Raji (cell line): ENCODE measurements around the gene SYTL3.

ENCODE experiments used
- POLR2A ChIP-seq: IDR thresholded peaks from 2 replicates; pipeline ENCODE4 v1.6.1; 2011; ENCODE audit warnings: low read depth, low read length, control low read depth; ENCODE audit not compliant: insufficient read depth

The SYTL3 gene

DNA sequence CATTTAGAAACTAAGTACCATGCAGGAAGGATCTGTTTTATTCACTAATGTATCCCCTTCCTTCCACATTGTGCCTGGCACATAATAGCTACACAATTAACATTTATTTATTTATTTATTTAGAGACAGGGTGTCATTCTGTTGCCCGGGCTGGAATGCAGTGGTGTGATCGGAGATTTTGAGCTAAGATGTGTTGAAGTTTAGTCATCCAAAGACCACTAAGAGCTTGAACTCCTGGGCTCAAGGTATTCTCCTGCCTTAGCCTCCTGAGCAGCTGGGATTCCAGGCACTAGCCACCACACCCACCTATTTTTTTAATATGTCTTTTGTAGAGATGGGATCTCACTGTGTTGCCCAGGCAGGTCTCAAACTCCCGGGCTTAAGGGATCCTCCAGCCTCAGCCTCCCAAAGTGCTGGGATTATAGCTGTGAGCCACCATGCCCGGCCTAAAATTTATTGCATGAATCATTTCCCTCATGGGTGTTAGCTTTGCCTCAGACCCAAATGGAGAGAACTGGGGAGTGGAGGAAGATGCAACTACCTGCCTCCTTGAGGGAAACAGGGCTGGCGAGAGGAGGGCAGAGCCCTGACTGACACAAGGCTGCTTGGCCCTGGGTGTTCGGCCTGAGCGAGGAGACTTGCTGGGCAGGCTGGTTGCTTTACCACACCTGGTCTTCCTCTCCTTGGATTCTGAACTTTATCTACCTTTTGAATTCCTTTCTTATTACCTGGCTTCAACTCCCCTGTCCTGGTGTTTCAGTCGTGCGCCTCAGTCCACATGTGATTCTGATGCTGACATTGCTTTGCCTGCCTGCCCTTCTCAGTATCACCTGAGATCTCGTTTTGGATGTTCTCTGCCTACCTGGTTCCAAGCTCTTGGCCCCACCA lies 3.6 kb upstream of the SYTL3 start:
- no peak for TF ChIP-seq POLR2A

DNA sequence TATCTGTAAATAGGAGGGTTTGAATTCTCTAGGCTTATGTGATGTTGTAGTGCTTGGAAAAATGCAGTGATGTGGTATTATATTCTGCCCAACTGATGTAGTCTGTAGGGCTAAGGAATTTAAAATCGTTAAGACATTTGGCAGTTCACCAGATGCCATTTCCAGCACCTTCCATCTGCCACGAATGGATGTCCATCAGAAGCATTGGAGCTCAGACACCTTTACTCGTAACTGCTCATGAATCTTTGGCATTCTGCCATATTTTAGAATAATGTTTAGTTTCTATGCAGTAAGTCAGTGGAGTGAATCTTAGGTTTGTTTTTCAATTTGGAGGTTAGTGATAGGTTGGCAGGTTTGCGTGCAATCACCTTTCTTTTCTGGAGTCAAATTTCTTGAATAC lies 2.4 kb upstream of the SYTL3 start:
- TF ChIP-seq POLR2A = no peak

DNA sequence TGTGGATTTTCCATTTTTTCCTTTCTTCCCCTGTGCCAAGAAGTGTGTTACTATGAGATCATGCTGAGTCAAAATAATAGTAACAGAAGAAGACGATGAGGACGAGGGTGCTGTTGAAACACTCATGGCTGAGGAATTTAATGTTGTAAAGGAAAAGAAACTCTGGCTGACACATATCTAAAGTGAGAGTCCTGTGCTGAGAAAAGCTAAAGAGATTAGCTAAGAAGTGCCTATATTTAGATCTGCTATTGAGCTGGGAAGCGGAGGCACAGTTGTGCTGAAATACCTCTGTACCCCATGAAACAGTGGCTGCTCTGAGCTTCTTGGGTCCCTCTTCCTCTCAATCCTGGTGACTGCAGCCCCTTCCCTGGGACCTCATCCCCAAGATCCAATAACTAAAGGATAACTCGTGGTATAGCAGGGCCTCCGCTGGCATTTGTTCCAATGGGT lies 1.1 kb upstream of the SYTL3 start:
- TF ChIP-seq POLR2A = no peak

DNA sequence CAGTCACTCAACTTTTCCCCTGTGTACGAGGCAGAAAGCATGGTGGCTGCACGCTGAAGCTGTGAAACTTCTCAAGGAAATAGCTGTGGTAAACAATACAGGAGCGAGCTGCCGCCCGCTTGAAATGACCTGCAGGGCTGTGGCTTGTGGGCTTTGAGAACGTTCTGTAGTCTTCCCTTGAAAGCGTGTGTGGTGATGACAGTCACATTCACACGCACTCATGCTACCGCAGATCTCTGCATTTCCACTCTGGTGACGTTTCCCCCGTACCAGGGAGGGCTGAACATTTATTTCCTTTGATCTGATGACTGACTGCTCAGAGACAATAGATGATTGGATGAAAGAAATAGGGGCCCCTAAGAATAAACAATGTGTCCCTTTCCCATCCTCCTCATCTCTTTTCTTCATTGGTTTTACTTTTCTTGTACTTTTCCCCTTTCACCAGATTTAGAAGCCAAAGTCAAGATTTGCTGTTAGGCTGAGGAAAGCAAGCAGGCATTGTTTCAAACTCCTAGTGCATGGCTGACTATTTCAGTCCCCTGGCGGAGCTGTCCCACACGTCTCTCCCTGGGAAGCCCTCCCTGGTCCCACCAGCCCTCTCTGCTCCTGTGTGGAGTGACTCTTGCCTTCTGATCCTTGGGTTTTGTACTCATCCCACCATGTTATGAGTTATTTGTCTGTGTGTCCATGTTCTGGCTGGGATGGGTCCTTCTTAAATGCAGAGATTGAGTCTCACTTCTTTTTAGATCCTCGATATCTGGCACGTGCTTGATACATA lies 3.9 kb downstream of the SYTL3 start:
- no peak for TF ChIP-seq POLR2A

DNA sequence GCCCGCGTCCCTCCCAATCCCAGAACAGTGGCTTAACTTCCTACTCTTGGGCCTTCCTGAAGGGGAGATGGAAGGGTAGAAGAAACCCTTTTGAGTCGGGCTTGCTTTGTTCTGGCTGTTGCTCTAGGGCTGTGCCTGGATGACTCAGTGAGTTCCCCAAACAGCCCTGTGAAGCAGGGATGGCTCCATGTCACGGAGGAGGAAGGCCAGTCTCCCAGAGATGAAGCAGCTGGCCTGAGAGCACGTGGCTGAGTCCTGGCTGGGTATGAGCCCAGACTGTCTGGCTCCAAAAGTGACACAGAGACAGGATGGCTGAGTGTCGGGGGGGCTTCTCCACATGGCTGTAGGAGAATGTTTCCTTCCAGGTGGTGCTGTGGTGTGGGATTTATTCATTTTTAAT lies 4.6 kb downstream of the SYTL3 start:
- TF ChIP-seq POLR2A = no peak

DNA sequence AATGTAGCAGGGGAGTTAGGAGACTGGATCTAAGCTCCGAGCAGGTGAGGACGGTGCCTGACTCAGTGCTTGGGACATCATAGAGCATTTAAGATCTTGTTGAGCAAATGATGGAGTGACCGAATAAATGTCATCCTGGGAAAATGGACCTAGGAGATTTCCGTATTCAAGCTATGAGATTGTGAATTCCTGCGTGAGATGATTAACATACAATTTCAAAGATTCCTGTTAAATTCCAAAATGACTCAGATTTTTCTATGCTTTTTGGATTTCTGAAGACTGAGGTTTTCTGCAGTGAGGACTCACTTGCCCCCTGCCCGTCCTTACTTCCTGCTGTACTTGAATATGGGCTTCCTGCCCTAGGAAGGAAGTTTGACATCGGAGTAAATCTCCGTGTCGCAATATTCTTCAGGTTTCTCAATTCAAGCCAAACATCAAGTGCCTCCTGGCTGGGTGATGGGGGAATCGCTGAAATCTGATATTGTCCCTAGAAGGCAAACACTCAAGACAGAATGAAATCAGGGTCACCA lies 5.2 kb downstream of the SYTL3 start:
- no peak for TF ChIP-seq POLR2A

DNA sequence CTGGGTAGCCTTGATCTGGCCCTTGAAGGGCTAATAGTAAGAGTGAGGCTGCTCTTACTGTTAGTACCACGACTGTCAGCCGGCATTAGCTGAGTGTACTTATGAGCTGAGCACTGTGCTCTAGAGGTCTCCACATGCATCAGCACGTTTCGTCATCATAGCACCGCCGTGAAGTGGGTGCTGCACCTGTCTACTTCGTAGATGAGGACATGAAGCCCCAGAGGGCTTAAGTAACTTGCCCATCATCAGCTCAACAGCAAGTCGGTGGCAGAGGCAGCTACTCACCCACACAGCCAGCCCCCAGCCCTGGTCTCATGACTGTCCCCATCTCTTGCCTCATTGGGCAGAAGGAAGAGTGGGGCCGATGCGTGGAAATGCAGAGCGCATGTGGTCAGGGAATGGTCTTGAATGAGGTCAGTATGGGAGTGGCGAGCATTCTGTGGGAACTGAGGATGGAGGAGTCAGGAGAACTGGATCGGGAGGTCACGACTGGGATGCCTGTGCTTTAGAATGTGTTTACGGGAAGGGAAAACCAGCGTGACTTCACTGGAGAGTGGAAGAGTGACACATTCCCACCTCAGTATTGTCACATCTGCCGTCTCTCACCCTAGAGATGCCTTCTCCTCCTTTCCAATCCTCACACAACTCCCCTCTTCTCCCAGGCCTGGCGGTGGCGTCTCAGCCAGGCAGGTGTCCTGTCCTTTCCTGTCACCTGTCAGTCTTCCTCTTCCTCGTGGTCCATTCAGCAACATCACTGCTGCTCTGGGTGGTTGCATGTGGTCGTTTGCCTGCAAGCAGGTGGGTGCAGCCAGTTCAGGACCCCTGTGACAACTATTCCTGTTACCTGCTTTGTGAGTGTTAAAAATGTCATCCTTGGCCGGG lies 6.0 kb downstream of the SYTL3 start:
- TF ChIP-seq POLR2A = no peak

DNA sequence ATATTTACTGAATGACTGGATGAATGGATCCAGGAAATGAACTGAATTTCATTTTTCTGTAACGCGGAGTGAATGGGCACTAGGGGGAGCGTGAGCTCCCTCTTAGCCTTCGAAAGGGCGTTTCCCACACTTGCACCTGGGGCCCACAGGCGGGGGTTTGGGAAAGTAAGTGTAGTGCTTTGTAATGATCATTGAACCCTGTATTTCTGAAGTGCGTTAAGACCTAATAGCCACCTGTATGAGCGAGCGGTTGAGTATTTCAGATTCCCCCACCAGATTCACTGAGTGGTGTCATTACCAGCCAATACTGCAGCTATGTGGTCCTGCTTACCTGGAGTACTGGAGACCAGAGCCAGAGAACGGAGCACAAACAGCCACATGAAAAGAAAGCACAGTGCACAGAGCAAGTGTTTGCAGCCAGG lies 10.5 kb downstream of the SYTL3 start:
- TF ChIP-seq POLR2A = no peak

DNA sequence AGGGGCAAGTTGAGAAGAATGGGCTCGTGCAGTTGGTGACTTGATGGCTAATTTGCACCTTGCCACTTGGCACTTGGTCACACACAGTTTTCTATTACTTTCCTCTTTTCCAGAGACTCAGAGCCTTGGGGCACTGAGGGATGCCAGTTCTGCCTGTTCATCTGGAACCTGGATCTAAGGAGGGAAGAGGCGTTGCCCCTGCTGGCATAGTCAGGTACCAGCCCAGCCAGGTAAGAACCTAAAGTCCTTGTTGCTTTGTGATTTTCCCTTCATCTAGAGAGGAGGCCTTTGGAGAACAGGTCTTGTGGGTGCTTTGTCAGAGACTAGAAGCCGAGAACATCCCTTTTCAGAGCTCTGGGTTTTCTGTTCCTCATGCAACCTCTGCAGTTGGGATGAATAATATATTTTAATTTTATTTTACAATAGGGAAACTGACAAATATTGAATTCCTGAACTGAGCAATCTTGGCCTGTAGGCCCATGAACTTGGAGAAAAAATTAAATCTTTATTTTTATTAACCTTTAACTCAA lies 11.4 kb downstream of the SYTL3 start:
- TF ChIP-seq POLR2A = no peak

DNA sequence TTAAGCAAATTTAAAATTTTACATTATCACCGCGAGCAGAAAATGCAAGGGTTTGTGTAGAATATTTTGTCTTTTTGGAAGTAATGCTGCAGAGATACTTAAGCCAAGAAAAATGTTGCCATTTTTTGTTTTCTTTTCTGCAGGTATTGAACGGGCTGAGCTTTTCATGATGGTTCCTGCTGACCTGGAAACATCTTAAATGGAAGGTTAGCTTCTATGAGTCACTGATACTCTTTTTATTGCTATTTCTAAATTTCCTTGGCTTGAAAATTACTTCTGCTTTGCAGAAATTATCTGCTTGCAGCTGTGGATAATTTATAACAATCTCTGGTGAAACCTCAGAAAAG lies 12.7 kb downstream of the SYTL3 start:
- TF ChIP-seq POLR2A = no peak

DNA sequence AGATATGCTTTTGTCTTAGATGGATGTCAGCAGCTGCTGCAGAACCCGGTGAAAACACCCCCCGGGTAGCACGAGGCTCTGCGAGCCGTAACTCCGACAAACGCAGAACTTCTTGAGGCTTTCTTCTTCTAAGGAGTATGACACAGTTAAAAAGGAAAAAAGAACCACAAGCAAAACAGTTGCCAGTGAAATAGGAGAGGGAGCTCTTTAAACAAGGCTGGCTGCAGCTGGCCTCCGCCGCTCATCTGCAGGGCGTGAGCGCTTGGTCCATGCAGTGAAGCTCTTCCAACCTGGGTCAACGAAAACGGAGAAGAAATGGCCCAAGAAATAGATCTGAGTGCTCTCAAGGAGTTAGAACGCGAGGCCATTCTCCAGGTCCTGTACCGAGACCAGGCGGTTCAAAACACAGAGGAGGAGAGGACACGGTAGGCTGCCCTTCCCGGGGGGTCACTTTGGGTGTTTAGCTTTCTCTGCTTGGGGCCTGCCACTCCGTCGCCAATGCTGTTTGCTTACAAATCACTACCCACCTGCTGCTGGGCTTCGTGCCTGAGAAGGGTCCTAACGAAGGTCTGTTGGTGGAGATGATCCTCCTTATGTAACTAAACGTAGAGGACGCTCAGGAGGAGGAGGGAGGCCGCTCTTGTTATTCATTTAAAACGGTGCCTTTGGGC lies 13.2 kb downstream of the SYTL3 start:
- TF ChIP-seq POLR2A = no peak

DNA sequence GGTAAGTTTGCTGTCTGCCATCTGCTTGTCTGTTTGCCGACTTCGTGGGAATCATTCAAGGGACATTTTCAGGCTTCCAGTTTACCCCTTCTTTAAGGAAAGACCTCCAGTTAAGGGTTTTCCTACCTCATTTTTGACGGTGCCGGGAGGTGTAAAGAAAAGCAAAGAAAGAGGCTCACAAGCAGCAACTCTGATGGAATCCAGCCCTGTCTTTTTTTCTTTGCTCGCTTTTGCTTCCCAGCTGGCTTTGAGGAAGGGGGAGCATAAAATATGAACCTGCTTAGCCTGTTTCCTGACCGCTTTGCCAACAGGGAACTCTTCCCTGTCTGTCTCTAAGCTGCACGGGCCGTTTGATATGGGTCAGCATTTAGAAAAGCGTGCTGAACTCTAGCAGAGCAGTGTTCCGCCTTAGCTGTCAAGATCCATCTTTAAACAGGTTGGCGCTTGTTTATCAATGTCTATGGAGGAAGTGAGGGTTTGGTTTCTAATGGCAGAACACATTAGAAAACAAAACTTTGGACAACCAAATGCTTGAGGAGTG lies 13.8 kb downstream of the SYTL3 start:
- no peak for TF ChIP-seq POLR2A

DNA sequence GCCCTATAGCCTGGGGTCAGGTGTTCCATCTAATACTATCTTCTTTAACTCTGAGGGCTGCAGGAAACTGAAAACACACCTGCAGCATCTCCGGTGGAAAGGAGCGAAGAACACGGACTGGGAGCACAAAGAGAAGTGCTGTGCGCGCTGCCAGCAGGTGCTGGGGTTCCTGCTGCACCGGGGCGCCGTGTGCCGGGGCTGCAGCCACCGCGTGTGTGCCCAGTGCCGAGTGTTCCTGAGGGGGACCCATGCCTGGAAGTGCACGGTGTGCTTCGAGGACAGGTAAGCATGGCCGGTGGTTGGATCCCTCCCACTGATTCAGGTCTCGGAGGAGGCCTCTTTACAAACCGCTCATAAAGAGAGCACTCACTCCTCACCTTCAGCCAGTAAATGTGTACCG lies 15.5 kb downstream of the SYTL3 start:
- TF ChIP-seq POLR2A = no peak

DNA sequence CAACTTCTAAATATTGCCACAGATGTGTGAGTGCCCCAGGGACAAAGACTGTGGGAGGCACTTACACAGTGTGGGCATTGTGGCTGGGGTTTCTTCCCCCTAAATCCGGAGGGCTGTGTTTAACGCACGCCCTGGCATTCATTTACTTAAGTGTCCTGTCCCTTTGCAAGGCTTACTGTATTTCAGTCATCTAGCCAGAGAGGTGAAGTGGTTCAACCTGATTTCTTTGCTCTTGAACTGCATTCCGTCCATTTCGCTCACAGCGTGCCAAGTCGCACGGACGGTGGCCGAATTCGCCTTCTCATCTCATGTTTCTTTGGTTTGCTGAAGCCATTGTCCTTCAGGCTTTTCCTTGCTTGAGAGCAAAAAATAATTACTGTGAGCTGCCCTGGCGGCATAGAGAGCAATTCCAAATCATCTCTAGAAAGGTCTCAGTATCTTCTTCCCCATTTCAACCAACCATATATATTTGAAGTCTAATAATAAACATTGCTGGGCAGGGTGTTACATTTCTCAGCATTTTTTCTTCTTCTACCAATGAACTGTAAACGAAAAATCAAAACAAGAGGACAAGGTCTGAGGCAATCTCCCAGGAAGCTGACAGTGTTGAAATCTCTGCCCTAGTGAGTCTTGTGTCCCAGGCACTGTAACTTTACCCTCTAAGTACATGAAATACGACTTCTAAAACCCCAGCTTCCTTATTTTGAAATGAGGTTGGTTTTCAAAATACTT lies 16.9 kb downstream of the SYTL3 start:
- no peak for TF ChIP-seq POLR2A
